Stomach (tissue), 9 donors: ENCODE results near the gene NTM. TPM values are rescaled to one million over a fixed set of nuclear protein-coding genes. Genes with fewer than 3 reads are reported as not detected.

Experiments used
- DNase-seq, 2 donors: peaks; one replicate each; pipeline versions ENCODE4 v3.0.0 to v3.0.0-alpha.2; 2013 to 2019
- H3K27ac ChIP-seq, 5 donors: fragments of 200-600 bp in 4 of 5; sonication (generic) in 4 of 5; one replicate each; pipeline ENCODE4 v1.5.1; 2013 to 2019; ENCODE audit warnings: mild to moderate bottlenecking in 1 of 5, moderate library complexity in 1 of 5
- H3K27me3 ChIP-seq, 3 donors: fragments of 200-600 bp; sonication (generic); one replicate each; pipeline ENCODE4 v1.5.1; 2017 to 2019; ENCODE audit warnings: mixed run types in 1 of 3
- H3K36me3 ChIP-seq, 4 donors: fragments of 200-600 bp; sonication (generic); 1 replicate in 3 of 4; 2 replicates in 1 of 4; pipeline ENCODE4 v1.5.1; 2016 to 2019
- H3K4me1 ChIP-seq, 4 donors: fragments of 200-600 bp; sonication (generic); one replicate each; pipeline ENCODE4 v1.5.1; 2016 to 2019
- H3K4me3 ChIP-seq, 4 donors: fragments of 200-600 bp; sonication (generic) in 3 of 4; one replicate each; pipeline ENCODE4 v1.5.1; 2016 to 2019; ENCODE audit warnings: mild to moderate bottlenecking in 1 of 4
- H3K9me3 ChIP-seq, 4 donors: fragments of 200-600 bp; sonication (generic); one replicate each; pipeline ENCODE4 v1.5.1; 2016 to 2019
- CTCF ChIP-seq, 7 experiments: fragments of 450-650 bp in 4 of 7; fragments of 200-600 bp in 3 of 7; sonication (generic) in 3 of 7; IDR thresholded peaks; one replicate each; pipeline ENCODE4 v1.5.1; 2016 to 2019; ENCODE audit warnings: antibody characterized with exemption in 7 of 7, control low read depth in 2 of 7, mild to moderate bottlenecking in 1 of 7
- EP300 ChIP-seq: sonication (generic); formaldehyde crosslinking; IDR thresholded peaks from one replicate; pipeline ENCODE4 v1.6.1; 2017; ENCODE audit warnings: antibody characterized with exemption
- POLR2A ChIP-seq, 4 donors: fragments of 450-650 bp; IDR thresholded peaks; one replicate each; pipeline ENCODE4 v1.6.1; 2016; ENCODE audit warnings: antibody characterized with exemption in 4 of 4, control low read depth in 2 of 4, mild to moderate bottlenecking in 1 of 4, moderate library complexity in 1 of 4
- POLR2AphosphoS5 ChIP-seq, 3 donors: sonication (generic); formaldehyde crosslinking; IDR thresholded peaks; one replicate each; pipeline ENCODE4 v1.6.1; 2016; ENCODE audit warnings: antibody characterized with exemption in 3 of 3
- WGBS, 5 donors: extraction: QIAGEN DNeasy Blood & Tissue Kit in 3 of 5; methylation state at CpG; one replicate each; pipeline versions ENCODE4 v1.1.5 to v1.1.7; 2013 to 2018; 5-methylcytosine and 5-hydroxymethylcytosine counted together
- intact Hi-C: fragments of 100-400 bp; cut with DNase I; formaldehyde crosslinking; loops from one replicate; pipeline ENCODE4 v1.15.1; 2023; ENCODE audit warnings: low total_unique reads
- polyA plus RNA-seq, 3 donors: library from polyadenylated mRNA; stranded (reverse); fragments of 200-250 nt; gene quantifications; one replicate each; pipeline ENCODE4 v1.2.3, GENCODE V29; 2013
- total RNA-seq, 5 donors: library from RNA; depleted of rRNA; stranded (reverse); fragments of >200 nt; gene quantifications; one replicate each; pipeline versions ENCODE4 v1.1.0 to v1.2.3, GENCODE V29; 2014 to 2016
- donor health status: healthy with polysubstance abuse.
- donor health status: Bipolar disorder and iron deficiency.
- donor health status: healthy.

Gene NTM
- total and polyA plus RNA-seq, 8 donors: 0.50 to 8.4 (median 1.3) TPM; not detected in 3

- H3K27me3 ChIP-seq: peaks cover 0 to 3% (median 0%) of the 10 kb centered on the region in 3 donors
- H3K36me3 ChIP-seq: no peaks in the 10 kb centered on the region
- H3K4me3 ChIP-seq: no peak overlapping the region
- no peak for DNase-seq
- 47 to 65% (median 56%) methylated on average over 5 of the region's 5 CpGs for WGBS, 5 donors
- H3K27ac ChIP-seq: no peak overlapping the region
- H3K4me1 ChIP-seq: no peaks in the 10 kb centered on the region
- TF ChIP-seq EP300 (no peak), CTCF (IDR thresholded peaks at IDR 0.05) (no peak), POLR2AphosphoS5 (IDR thresholded peaks at IDR 0.05) (no peak), POLR2A (IDR thresholded peaks at IDR 0.05) (no peak)
- peaks cover 0 to 5% (median 0%) of the 10 kb centered on the region in 4 donors for H3K9me3 ChIP-seq
- intact Hi-C loops: no loop called here
These were observed 878.8 kb downstream of the NTM start for GRCh38 chr11:132249256-132249655.

- peaks cover 0 to 3% (median 0%) of the 10 kb centered on the region in 3 donors for H3K27me3 ChIP-seq
- H3K36me3 ChIP-seq: no peaks in the 10 kb centered on the region
- no peak overlapping the region for H3K27ac ChIP-seq
- DNase-seq: no peak
- TF ChIP-seq POLR2A (IDR thresholded peaks at IDR 0.05) (no peak), POLR2AphosphoS5 (IDR thresholded peaks at IDR 0.05) (no peak), EP300 (no peak), CTCF (IDR thresholded peaks at IDR 0.05) (no peak)
- H3K4me3 ChIP-seq: no peak overlapping the region
- no peaks in the 10 kb centered on the region for H3K4me1 ChIP-seq
- H3K9me3 ChIP-seq: peaks cover 0 to 5% (median 0%) of the 10 kb centered on the region in 4 donors
- WGBS, 5 donors: 58 to 69% (median 68%) methylated on average over 1 of the region's 1 CpG
- intact Hi-C loops: no loop called here
These were observed 880.6 kb downstream of the NTM start for GRCh38 chr11:132251061-132251460.

- intact Hi-C loops: no loop called here
- Histone ChIP-seq H3K36me3 (no peaks in the 10 kb centered on the region), H3K27me3 (peaks cover 0 to 3% (median 0%) of the 10 kb centered on the region in 3 donors), H3K27ac (no peak overlapping the region), H3K9me3 (peaks cover 0 to 5% (median 0%) of the 10 kb centered on the region in 4 donors), H3K4me1 (no peaks in the 10 kb centered on the region), H3K4me3 (no peak overlapping the region)
- no peak for TF ChIP-seq POLR2AphosphoS5 (IDR thresholded peaks at IDR 0.05)
- no peak for TF ChIP-seq POLR2A (IDR thresholded peaks at IDR 0.05)
- TF ChIP-seq CTCF (IDR thresholded peaks at IDR 0.05): no peak
- TF ChIP-seq EP300: no peak
- DNase-seq: no peak
- WGBS, 5 donors: 51 to 64% (median 58%) methylated on average over 8 to 9 of the region's 9 CpGs
These were observed 883.3 kb downstream of the NTM start for GRCh38 chr11:132253469-132254264.

GRCh38 chr11:132254906-132255305 is 884.5 kb downstream of the NTM start:
- Histone ChIP-seq H3K4me1 (no peaks in the 10 kb centered on the region), H3K27me3 (no peaks in the 10 kb centered on the region), H3K4me3 (no peak overlapping the region), H3K9me3 (peaks cover 0 to 5% (median 0%) of the 10 kb centered on the region in 4 donors), H3K36me3 (no peaks in the 10 kb centered on the region), H3K27ac (no peak overlapping the region)
- DNase-seq: no peak
- 92 to 100% (median 100%) methylated on average over 1 of the region's 1 CpG for WGBS, 5 donors
- intact Hi-C loops: no loop called here
- TF ChIP-seq POLR2A (IDR thresholded peaks at IDR 0.05) (no peak), CTCF (IDR thresholded peaks at IDR 0.05) (no peak), POLR2AphosphoS5 (IDR thresholded peaks at IDR 0.05) (no peak), EP300 (no peak)
